HG03060 (cell line): ENCODE measurements around the gene MRPS27.

Source experiments
- ATAC-seq: cut with Tn5 transposase; IDR thresholded peaks from one replicate; pipeline ENCODE4 v1.9.1; 2021; ENCODE audit warnings: low read depth, moderate number of reproducible peaks; ENCODE audit not compliant: unreplicated experiment

MRPS27 gene

DNA sequence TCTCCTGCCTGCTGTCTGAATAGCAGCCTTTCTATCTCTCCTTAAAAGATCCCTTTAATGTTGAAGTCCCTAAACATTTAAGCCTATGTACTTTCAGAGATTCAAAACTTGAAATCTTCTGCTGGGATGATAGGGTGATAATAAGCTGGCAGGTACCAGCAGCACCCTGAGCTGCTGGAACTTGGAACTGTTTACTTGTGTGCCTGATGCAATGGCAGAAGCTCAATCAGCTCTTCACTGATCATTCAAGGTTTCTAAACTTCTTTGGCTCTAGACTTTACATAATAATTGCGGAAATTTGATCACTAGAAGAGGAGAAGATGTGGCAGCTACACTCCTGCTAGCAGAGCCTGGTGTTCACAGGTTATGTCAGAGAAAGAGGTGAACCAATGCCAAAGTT lies 27.6 kb downstream of the MRPS27 start:
- no peak for ATAC-seq

DNA sequence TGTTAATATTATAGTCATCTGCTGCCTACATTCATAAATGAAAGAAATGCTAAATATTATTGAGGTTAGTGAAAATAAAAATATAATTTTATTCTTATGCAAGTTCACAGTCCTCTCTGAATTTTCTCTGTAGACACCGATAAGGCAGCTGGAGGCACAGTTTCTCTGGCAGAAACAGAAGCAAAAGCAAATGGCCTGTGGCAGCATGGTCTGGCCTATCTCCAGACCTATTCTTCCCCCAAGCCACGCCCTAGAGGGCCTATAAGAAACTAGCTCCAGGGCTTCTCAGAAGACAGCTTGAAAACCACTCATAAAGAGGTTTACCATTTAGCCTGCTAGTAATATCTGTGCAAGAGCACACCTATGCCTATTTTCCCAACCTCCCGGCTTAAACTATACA lies 28.4 kb downstream of the MRPS27 start:
- no peak for ATAC-seq

DNA sequence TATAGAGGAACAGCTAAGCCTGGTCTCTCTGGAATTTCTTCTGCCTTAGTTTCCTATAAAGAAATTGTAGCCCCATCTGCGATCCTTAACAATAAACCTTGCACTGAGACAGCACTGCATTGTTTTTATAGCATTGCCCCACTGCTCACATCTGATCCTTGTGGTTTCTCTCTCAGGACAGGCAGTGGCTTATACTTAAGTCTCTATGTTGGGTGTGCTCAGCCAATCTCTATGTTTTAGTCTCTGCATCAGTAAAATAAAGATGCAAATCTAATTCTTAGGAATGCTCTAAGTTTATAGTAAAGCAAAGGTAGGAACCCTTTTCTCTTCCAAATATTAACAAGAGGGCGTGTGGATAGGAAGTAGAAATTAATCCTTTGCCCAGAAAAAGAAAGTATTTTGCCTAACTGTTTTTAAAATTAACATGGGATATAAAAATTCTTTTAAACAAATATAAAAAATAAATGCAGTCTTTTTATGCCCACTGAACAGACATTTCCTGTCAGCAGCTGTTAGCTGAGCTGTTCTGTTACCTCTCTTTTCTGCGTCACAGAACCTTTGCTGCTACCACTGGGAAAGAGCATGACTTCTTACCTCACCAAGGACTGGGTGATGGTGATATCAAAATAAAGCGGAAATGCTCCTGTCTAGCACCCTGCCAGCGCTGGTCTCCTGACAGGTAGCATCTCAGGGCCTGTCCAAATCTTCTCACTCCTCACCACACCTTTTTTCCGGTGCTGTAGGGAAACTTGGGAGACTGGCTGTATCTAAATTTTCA lies 29.5 kb downstream of the MRPS27 start:
- no peak for ATAC-seq

DNA sequence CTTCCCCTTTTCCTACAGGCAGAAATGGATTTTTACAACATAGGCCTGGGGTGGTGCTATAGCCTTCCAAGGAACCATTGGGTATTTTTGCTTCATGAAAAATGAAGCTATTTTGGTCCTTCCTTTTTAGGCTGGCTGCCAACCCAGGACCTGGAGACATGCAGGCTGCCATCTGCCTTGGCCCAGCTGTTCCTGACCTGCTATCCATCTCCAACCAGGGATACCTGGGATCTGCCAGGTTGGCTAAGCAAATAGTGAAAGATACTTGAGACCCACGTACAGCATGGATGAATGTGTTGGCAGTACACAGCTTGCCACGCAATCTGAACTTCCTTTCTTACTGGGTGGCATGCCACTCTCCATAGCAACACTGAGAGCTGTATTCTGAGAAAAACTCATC lies 31.1 kb downstream of the MRPS27 start:
- ATAC-seq, result no peak

DNA sequence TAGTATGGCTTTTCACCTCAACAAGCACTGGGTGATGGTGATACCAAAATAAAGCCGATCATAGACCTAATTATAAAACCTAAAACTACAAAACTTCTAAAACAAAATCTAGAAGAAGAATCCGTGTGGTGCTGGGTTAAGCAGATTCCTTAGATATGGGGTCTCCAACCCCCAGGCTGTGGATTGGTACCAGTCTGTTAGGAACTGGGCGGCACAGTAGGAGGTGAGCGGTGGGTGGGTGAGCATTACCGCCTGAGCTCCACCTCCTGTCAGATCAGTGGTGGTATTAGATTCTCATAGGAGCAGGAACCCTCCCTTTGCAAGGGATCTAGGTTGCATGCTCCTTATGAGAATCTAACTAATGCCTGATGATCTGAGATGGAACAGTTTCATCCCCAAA lies 33.2 kb downstream of the MRPS27 start:
- no peak for ATAC-seq

DNA sequence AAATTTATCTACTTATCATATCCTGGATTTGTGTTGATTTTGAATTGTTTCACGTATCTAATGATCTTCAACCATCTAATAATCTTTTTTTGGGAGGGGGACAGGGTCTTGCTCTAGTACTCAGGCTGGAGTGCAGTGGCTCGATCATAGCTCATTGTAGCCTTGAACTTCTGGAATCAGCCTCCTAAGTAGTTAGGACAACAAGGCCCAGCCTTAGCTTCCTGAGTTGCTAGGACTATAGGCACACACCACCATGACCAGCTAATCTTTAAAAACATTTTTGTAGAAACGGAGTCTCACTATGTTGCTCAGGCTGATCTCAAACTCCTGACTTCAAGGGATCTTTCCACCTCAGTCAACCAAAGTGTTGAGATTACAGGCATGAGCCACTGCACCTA lies 34.6 kb downstream of the MRPS27 start:
- ATAC-seq, result no peak

DNA sequence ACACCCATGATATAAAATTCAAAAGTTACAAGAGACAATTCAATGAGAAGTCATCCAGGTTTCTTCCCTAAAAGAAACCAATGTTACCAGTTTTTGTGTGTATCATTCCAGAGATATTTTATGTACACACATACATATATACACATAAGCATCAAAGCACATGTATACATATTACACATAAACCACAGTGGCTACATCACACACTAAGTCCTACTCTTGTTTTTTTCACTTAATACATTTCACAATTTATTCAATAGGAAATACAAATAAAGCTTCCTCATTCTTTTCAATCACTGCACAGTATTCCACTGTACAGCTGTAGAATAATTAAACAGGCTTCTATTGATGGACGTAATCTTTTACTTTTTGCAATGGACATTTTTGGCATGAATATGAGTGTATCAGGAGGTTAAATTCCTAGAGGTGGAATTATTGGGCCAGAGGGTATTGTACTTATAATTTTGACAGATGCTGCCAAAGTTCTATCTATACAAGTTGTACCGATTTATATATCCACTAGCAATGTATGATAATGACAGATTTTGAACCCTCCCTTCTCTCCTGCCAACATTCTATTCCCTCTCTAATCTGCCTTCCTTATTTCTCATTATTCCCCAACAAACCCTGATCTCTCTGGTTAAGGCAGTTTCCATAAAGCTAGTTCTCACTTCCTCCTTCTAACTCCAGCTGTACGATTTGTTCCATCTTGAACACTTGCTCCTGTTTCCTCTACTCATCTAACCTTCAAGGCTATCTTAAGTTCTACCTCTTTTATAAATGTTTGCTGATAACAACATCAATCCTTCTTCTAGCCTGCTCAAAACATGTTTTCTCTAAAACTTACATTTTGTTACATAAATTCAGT lies 35.2 kb downstream of the MRPS27 start:
- ATAC-seq, result no peak

DNA sequence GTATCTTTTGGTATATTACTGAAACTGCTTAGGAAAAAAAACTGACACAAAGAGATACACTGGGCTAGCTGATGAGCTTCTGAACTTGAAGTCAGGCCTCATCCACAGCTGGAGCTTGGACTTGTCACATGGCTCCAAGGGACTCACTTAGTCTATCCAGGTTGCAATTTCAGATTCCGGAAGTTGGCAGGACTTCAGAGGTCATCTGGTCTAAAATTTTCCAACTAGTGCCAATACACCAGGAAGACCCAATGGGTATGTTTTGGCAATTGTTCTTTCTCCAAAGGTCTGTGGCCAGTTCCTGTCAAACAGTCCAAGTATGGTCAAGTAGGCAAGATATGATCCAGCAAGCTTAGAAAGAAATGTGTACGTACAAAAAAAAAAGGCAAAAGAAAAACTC lies 36.7 kb downstream of the MRPS27 start:
- ATAC-seq, result no peak

DNA sequence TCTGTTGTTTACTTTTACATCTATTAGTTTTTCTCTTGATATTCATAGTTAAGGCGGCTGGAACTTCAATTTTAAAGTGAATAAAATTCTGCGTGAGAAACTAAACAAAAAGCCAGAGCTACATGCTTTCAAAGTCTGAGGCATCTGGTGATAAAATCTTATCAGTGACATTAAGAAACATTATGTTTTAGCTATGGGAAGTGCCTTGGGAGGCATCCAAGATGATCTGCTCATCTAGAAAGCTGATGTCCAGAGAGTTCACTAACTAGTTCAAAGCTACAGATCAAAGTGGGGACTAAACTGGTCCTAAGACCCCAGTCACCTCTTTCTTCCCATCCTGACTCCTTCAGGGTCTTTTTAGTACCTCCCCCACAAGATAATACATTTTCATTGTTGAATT lies 37.2 kb downstream of the MRPS27 start:
- ATAC-seq, result no peak

DNA sequence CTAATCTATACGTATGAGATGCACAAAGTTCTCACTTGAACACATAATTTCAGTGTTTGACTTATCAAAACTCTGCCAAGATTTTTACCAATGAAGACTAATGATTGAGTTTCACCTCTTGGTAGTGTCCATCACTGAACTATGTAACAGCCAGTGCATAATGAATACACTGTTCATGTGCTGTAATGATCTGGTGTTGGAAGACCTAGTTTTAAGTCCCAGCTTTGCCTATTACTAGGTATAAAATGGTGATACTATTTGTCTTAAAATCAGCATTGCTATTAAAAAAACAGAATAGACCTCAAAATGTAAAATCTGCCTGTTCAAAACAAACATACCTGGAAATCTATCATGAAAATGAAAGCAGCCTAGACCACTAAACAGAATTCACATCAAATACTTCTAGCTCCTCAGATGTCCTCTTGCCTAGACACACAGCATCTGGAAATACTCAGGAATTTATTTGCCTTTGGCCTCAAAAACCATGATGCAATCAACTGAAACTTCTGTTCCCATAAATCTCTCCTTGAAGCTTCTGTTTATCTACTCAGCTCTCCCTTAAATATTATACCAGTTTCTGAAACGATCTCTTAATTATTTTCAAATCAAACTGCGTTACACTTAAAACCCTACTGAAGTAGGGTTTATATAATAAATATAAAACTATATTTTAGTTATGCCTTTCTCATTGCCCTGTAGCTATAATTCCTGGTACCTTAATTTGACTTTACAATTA lies 38.1 kb downstream of the MRPS27 start:
- no peak for ATAC-seq

DNA sequence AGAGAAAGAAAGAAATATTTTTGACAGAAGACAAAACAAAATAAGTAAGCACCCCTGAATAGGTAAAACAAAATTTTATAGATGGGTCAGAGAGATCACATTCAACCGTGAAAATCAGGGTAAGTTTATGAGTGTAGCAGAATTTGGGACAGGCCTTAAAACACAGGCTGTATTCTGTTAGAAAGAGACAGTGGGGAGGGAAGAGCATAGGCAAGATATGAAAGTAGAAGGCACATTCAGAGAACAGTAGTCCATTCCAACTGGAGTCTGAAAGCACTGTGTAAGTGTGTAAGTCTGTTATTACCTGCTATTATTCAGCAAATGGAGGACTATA lies 38.6 kb downstream of the MRPS27 start:
- no peak for ATAC-seq

DNA sequence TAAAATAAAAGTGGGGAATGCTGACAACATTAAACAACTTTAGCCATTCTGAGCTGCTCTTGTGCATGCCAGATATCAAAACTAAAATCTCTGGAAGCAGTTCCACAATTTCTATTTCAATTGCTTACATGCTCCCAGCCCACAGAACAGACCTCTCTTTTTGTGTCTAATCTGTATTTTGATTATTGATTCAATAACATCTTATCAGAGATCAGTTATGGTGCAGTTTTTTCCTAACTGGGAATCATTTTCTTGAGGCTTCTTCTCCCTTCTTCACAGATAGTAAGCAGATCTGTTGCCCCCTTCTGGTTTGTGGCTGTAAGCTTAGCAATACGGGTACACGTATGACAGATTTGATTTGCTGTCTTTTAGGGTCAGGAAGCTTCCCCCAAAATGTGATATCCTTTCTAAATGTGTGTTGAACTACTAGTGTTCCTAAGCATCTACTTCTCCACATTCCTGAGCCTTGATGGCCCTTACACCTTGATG lies 39.4 kb downstream of the MRPS27 start:
- no peak for ATAC-seq

DNA sequence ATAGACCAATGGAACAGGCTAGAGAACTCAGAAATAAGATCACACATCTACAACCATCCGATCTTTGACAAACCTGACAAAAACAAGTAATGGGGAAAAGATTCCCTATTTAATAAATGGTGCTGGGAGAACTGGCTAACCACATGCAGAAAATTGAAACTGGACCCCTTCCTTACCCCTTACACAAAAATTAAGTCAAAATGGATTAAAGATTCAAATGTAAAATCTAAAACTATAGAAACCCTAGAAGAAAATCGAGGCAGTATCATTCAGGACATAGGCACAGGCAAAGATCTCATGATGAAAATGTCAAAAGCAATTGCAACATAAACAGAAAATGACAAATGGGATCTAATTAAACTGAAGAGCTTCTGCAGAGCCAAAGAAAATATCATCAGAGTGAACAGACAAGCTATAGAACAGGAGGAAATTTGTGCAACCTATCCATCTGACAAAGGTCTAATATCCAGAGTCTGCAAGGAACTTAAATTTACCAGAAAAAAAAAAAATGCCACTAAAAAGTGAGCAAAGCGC lies 43.8 kb downstream of the MRPS27 start:
- ATAC-seq, result no peak

DNA sequence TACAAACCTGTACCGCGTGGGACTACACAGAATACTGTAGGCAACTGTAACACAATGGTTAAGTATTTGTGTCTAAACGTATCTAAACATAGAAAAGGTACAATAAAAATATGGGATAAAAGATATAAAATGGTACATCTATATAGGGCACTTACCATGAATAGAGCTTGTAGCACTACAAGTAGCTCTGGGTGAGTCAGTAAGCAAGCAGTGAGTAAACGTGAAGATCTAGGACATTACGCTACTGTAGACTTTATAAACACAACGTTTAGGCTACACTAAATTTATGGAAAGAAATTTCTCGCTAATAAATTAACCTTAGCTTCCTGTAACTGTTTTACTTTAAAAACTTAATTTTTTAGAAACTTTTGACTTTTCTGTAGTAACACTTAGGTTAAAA lies 46.5 kb downstream of the MRPS27 start:
- ATAC-seq, result no peak

DNA sequence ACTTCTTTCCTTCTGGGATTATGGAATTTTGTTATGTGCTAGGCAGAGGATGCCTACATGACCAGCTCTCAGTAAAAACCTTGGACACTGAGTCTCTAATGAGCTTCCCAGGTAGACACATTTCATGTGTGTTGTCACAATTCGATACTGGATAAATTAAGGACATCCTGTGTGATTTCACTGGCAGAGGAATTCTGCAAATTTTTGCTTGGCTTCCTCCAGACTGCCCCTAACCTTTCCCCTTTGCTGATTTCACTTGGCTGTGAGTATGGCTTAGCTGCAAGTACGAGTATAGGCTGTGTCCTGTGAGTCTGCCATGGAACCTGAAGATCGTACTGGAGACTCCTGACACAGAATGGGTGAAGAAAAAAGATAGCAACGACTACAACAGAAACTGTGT lies 47.6 kb downstream of the MRPS27 start:
- no peak for ATAC-seq

DNA sequence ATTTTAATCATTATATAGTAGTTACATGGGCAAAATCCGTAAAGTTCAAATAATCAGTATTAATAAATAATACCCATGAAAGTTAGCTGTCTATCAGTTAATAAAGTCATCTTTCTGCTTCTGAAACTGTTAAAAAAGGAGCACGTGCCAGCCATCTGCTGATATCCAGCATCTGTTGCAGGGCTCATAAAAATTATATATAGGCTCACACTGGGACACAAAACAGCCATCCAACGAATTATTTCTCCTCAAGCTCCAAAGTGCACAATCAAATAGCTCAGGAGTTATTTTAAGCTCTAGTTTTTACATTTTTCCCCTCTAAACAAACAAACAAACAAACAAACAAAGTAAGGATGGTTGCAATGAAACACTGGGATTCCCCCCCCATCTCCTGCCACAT lies 48.3 kb downstream of the MRPS27 start:
- no peak for ATAC-seq

DNA sequence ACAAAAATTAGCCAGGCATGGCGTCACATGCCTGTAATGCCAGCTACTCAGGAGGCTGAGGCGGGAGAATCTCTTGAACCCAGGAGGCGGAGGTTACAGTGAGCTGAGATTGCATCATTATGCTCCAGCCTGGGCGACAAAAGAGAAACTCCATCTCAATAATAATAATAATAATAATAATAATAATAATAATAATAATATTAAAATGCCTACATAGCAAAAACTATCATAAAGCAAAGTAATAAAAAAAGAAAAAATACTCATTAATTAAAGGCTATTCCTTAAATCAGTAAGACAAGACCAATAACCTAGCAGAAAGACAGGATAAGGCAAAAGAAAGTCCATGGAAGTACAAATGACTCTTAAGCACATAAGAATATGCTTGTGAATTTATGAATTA lies 50.0 kb downstream of the MRPS27 start:
- ATAC-seq, result no peak

DNA sequence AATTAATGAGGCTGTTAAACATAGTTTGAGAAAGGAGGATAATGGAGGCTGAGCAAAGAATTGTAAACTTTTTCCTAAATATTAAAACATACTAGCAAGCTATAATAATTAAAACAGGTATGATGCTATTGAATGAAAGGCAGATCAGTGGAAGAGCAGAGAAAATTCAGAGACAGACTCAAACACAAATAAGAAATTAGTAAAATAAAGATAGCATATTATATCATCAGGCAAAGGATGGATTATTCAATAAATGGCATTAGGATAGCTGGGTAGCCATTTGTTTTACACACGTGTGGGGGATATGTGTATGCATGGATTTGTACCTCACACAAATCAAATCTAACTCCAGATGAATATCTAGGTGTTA lies 50.6 kb downstream of the MRPS27 start:
- ATAC-seq, result no peak

DNA sequence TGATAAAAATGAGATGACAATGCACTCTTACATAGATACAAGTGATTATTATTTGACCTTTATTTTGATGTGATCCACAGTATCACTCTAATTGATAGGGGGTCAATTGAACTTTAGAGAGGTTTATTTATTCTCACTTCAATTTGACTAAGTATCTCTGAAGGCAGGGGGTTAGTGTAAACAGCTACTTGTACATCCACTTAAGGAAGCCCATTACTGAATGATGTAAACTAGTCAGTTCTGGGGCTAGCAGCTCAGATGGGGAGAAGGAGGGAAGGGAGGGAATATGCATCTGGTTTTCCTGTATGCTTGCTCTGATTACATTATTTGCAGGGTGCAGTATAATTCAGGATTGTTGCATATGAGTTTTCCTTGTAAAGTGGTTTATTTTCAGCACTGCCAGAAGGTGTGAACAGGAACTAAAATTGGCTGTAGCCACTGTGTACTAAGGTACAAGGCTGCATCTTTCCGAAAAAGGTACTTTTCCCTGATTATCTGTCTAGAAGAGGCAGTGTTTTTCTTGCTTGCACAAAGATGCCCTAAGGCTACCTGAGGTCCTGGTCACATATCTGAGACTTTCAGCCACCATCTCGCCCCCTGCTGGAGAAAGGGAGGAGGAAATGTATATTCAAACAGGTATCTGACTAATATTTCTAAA lies 51.2 kb downstream of the MRPS27 start:
- no peak for ATAC-seq

DNA sequence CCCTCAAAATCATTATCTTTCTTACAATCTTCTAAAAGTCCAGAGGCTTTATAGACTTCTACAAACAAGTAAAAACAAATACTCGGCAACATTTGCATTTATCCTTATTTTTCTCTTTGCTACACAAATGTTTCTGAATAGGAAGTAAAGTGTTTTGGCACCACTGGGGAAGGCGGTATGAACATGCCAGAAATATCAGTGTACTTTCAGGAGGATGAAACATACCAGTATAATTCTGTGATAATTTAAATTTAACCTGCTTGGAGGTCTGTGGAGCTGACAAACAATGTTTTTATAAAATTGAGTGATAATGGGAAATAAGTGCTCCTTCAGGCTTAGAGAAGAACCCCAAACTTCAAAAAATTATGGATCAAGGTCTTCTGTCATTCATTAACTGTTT lies 51.8 kb downstream of the MRPS27 start:
- ATAC-seq, result no peak

DNA sequence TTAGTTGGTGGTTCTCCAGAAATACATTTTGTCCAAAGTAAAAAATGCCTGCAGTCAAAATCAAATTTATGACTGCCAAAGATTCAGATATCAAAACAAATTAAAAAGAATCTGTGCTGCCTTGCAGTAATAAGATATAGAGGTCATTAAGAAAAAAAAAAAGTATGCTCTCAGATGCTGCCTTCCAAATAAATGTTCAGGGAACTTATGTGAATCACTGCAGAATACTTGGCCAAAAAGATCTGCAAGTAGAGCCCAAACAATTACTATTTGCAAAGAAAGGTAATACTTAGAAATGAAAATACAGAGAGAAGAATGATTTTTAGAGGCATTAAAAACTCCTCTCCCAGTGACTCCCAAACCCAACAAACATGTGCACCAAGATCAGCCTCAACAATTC lies 52.4 kb downstream of the MRPS27 start:
- ATAC-seq, result no peak
